ENCODE data around the gene CELF2.

- TF ChIP-seq CTCF (IDR thresholded peaks at IDR 0.05), result no peak
- no peak for TF ChIP-seq POLR2A (IDR thresholded peaks at IDR 0.05)
Measured at GRCh38 chr10:11134411-11134810, 116.7 kb downstream of the CELF2 start.

Data from vagina (tissue), 2 donors.